A204.1 (cell line): ENCODE measurements around the gene NOL4L.

ENCODE experiments used
- FAIRE-seq: peaks from 2 replicates; lab custom pipeline; 2012; peaks lifted over from hg19 to GRCh38; lab: Jason Lieb, UNC

Gene NOL4L

GRCh38 chr20:32483351-32484224, 101.5 kb downstream of the NOL4L start:
- no peak for FAIRE-seq

DNA sequence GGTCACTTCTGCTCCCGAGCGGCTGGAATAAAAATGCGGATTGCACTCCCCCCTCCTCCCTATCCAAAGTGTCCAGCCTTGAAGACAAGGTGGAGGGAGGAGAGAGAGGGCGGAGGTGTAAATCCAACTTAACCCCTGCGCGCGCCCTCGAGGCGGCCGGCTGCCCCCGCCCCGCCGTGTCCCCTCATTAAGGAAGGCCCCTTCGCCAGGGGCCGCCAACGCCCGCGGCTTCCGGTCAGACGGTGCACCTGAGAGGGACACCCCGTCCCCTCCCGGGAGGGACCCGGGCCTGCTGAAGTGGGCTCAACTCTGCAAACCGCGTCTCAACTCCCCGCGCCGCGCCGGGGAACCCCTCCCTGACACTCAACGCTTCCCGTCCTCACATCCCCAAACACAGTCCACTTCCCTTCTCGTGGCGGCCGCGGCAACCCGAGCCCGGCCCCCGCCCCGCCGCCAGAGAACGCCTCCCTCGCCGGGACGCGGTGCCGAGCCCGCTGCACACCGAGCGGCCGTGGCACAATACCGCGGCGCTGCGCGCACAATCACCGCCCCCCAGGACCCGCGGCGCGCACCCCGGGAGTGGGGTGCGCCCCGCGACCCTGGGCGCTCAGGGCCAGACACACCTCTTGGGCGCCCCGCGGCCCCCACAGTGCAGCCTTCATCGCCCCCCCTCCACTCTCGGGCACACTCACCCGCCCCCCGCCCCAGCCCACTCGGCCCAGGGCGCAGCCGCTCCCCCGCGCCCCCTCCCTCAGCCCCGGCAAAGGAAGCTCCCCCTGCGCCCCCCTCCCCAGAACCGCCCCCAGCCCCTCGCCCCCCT, 102.5 kb downstream of the NOL4L start:
- no peak for FAIRE-seq

GRCh38 chr20:32482143-32482441, 103.0 kb downstream of the NOL4L start:
- FAIRE-seq: no peak

GRCh38 chr20:32481311-32482142, 103.6 kb downstream of the NOL4L start:
- FAIRE-seq: no peak

DNA sequence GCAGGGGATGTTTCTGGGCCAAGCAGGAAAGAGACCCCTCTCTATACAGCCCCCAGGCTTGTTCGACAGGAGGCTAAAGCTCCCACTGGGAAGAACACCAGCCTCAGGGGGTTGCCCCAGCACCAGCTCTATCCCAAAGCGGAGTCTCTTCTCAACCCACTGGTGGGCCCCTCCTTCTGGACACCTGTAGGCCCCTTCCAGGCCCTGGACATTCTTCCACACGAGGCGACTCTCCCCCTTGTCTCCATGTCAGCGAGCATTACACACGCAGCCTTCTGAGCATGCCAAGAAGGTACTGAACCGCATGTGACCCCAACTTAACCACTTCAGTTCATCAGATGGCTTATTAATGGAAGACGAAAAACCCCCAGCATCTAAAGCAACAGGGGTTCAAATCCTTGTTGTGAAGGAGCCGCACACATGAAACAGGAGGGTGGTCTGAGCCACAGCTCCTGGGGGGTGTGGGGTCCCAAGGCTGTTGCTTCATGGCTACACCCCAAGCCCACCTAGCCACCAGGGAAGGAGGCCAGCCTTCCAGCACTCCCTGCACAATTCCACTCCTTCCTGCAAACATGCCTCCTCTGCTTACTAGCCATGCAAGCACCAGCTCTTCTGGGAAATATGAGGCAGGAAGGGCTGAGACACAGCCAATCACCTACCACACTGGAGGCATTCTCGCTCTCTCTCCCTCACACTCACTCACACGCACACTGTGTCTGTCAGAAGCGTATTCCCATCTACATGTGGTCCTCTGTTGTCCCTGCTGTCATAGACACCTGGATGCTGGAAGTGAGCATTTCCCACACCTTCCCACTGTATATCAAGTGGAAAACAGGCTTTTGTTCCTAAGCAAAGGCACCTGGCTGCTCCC, 104.5 kb downstream of the NOL4L start:
- FAIRE-seq: no peak

DNA sequence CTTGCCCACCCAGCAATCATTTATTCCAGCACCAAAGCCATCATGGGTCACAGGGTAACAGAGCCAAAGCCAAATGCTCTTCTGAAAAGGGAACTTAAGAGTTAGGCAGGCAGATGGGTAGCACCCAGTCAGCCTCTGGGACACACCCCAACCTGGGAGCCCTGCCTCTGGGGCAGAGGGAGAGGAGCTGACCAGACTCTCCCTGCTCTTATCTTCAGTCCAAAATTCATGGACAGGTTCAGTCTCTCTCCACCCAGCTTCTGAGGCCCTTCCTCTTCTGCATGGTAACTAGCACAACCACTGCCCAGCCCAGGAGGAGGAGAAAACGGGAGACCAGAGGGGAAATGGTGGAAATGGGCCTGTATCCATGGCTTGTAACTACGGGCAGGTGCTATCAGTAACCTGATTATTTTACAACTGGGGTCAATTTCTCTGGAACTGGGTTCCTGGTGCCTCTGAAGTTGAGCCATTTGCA, 105.4 kb downstream of the NOL4L start:
- FAIRE-seq: no peak

GRCh38 chr20:32479012-32479411, 106.1 kb downstream of the NOL4L start:
- FAIRE-seq: no peak

DNA sequence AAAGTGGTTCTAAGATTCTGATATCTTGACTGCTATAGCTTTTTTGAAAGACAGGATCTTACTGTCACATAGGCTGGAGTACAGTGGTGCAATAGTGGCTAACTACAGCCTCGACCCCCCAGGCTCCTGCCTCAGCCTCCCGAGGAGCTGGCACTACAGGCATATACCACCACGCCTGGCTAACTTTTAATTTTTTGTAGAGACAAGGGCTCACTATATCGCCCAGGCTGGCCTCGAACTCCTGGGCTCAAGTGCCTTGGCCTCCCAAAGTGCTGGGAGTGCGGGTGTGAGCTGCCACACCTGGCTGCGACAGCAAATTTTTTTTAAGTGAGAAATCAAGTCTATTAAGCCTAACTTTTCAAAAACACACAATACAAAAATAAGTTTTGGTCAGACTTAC, 106.6 kb downstream of the NOL4L start:
- no peak for FAIRE-seq

DNA sequence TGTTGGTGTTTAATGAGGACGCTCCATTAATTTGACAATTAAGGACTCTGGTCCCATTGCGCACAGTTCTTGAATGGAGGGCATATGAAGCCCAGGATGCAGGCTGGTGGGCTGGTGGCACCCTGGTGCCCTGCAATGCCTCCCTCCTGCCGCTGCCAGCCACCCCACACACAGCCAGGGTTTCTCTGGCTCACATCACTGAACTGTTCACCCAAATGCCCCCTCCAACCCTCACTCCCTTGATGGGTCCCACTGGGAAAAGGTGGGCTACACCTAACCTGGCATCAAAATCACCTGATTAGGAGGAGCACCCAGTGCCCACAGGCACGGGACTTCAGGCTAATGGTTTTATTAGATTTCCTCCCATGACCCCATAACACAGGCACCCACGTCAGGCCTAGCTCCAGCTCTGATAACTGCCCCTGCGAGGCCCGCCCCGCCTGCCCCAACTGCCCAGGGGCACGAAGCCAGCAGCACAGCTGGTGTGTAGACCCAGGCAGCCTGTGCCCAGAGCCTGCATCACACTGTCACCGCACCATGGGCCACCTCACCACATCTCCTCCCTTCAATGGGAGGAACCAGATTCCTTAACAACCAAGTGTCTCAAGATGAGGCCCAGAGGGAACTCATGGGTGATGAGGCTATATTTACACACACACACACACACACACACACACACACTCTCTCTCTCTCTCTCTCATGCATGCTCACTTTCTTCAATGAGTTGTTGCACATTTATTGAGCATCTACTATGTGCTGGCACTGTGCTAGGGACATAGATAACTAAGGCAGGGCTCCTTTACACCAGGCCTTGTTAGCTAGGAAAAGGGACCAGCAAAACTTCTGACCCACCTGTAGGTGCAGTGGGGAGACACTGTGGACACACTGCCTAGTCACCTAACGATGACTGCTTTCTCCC, 107.3 kb downstream of the NOL4L start:
- FAIRE-seq: no peak

DNA sequence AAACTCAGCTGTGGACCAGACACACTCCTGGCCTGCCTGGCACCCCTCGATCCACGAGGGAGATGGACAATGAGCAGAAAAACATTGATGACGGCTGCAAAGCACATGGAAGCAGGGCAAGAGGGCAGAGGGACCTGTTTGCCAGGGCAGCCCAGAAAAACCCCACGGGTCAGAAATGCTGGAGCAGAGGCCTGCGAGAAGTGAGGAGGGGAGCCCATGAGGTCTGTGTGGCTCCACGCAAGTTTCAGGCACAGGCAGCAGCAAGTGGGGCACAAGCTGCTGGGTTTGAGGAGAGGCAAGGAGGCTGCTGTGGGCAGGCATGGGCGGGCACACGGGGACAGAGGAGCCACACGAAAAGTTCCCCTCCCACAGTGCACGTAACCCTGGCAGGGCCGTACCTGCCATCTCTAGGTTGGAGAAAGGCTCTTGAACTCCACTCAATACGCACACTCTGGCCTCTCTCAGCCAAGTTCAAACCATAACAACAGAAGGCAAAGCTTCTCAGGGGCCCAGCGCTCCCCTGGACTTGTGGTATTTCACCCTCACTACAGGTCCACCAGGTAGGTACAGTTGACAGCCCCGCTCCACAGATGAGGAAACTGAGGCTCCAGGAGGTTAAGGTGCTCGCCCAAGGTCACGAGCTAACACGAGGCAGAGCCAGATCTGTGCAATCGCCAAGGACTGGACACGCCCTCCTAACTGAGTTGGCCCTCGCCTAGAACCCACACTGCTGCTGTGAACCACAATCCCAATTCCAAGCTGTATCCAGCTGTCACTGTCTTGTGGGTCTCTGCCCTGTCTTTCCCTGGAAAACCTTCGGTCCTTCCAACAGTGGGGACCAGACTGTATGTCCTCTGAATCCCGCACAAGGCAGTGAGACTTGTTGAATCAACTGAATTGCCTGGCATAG, 108.2 kb downstream of the NOL4L start:
- no peak for FAIRE-seq

DNA sequence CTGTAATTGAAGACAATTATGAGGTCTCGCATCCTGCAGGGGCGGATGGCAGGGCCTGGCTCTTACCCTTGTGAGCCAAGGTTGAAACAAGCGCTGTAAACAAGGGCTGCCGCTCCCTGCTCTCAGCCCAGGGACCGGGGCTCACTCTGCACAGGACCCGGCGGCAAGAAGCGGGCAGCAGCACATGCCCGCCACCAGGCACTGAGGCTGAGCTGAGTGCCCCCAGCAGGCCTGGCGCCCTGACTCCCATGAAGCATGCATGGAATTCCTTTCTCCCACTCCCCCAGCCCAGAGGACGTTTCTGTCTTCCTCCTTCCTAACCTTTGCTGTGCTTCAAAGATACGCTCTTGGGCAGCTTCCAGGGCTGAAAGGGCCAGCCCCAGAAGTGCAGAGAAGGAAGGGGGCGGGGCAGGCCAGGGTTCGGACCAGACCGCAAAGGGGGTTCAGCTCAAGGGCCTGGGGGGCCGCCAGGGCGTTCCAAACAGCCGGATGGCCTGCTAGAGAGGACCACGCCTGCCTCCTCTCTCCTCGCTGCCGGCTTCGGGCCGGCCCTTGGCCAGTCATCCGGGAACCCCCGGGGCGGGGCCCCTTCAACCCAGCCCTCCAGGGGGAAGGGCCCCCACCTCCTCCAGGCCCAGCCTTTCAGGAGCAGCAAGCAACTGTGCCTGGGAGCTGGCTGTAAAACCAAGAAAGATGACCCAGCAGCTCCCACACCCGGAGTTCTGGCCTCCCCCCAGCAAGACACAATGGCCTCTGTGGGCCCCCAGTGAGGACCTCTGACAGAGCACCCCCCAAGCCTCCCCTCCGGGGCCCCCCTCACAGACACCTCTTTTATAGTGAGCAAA, 109.9 kb downstream of the NOL4L start:
- no peak for FAIRE-seq

- no peak for FAIRE-seq
Measured at GRCh38 chr20:32474717-32474966, 110.5 kb downstream of the NOL4L start.

DNA sequence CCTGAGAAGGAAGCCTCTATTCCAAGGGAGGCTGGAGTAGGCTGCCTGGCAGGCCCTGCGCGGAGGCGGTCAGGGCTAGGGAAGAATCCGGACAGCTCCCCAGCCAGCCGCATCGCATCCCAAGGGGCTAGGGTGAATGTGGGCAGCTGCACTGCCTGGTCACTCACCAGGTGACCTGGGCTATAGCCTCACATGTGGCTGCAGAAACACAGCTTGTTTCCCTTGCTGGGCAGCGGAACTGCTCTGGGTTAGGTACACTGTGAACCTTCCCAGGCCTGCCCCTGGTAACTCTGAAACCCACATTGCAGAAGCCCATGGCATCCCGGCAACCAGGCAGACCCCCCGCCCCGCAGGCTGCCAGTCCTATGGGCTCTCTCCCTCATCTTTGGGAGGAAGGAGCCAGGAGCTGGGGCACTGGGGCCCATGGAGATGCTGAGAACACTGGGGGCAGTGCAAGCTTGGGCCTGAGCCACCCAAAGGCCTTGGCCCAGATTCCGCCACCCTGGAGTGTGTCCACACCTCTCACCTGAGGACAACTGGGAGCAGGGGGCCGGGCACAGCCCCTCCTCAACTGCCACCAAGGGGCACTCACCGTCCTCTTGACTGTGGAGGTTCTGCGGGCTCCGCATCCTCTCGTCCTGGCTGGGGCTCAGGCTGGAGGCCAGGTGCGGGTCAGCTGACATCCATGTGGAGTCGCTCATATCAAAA, 111.0 kb downstream of the NOL4L start:
- FAIRE-seq: no peak

GRCh38 chr20:32473231-32474008, 111.7 kb downstream of the NOL4L start:
- FAIRE-seq: no peak

GRCh38 chr20:32472581-32473207, 112.4 kb downstream of the NOL4L start:
- no peak for FAIRE-seq

GRCh38 chr20:32470940-32471339, 114.2 kb downstream of the NOL4L start:
- FAIRE-seq: no peak
